T-helper 1 cell treated with Interleukin-12 subunit alpha and Interleukin-12 subunit beta and Interleukin-4 antibody, amounts not matched to agents 30 ng/mL and 1 ng/mL, for 36 hours (primary cell): ENCODE results near the gene KRTAP4-4. TPM values are rescaled to one million over a fixed set of nuclear protein-coding genes. Genes with fewer than 3 reads are reported as not detected.
"Not testable (repeated sequence)": the region's sequence is repeated elsewhere in the genome, so short reads cannot be mapped to it uniquely, and the experiment has no call there.

Source experiments
- intact Hi-C: fragments of 100-400 bp; cut with micrococcal nuclease; formaldehyde crosslinking; loops from one replicate; pipeline ENCODE4 v1.15.1; 2024
- total RNA-seq: library from RNA; stranded (reverse); gene quantifications from 2 replicates; pipeline ENCODE4 v1.2.3, GENCODE V29; 2022

The KRTAP4-4 gene
- total RNA-seq, 1 donor from 2014 or later: not detected

- intact Hi-C loops: not testable (repeated sequence)
These were observed 11.4 kb downstream of the KRTAP4-4 start for GRCh38 chr17:41148971-41149651.

DNA sequence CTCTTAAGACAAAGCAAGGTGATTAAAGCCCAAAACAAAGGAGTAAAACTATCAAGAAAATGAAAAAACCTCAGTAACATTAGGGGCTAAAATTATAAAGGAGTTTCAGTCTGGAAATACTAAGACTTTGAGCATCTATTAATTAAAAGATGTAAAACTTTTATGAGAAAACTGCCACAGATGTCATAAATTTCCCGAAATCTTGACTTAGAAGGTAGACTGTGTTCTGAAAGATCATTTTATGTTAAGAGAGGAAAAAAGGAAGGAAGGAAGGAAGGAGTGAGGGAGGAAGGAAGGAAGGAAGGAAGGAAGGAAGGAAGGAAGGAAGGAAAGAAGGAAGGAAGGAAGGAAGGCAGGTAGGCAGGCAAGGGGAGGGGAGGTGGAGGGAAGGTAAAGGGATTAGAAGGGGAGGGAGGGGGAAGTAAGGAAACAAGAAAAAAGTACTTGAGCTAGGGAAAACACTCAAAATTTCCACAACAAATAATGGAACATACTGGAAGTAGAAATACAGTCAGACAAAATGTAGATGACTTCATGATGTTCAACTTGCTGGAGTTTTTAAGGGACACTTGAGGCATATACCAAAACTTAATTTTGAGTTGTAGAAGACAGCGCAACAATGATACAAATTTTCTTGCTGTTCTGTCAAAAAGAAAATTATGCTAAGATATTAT is 12.9 kb downstream of the KRTAP4-4 start:
- intact Hi-C loops: no loop called here

- intact Hi-C loops: no loop called here
These were observed 15.3 kb downstream of the KRTAP4-4 start for GRCh38 chr17:41145261-41145660.

DNA sequence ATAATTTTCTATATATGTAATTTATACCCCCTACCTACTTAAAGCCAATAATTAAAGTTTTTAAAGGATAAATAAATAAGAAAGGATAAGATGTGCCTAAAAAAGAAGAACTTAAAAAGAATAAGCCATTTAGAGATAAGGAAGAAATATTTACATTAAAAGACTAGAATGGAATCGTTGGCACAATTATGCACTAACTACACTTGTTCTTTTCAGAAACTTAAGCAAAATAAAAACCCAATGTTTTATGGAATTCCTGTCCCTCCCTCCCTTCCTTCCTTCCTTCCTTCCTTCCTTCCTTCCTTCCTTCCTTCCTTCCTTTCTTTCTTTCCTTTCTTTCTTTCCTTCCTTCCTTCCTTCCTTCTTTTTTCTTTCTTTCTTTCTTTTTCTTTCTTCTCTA is 15.7 kb downstream of the KRTAP4-4 start:
- intact Hi-C loops: no loop called here

DNA sequence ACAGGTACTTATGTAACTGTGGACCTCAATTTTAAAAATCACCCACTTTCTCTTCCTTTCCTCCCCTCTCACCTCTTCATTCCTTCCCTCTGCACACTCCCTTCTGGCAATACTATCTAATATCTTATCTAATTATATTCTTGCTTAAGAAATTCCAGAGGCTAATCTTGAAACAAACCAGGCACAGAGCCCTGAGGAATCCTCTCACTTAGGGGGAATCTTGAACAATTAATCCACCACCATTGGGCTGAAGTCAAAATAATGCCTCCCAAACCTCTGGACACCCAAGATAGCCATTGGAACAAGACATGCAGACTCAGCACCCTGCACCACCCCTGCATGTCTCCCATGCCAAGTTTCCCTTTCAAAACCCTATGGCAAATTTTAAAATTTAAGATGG is 19.2 kb downstream of the KRTAP4-4 start:
- intact Hi-C loops: no loop called here

DNA sequence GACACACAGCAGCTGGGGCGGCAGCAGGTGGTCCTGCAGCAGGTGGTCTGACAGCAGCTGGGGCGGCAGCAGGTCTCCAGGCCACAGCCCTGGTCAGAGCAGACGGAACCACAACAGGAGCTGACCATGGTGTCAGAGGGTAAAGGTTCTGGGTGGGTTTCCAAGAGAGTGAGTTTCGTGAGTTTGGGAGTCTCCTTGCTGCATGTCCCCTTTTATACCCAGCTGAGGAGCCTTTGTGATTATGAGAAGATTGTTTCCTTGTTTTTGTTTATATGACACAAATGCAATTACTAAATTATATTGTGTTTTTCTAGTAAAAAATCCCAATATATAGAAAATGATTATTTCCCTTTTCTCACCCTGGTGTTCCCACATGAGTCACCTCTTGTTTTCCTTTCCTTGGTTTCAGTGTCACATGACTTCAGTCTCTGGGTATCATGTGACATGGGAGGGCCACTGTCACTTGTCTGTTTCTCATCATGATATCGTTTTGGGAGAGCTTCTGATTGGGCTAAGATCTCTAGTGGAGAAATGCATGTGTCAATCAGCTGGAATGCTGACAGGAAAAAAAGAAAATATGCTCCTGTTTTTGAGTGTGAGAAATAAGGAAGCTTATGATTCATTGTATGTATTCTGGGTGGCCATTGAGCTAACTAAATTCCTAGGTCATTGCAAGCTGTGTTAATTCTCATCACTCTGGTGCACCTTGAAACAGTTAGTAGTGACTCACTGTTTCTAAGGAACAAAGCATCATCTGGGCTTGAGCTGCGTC is 20.0 kb downstream of the KRTAP4-4 start, which contains the start of gene KRTAP4-6:
Gene KRTAP4-6, minus strand, starts transcription at position 185 of the 772 bp plus-strand sequence. Its CDS starts 57 bp downstream, at position 128.
- intact Hi-C loops: no loop called here

GRCh38 chr17:41139865-41140264 is 20.7 kb downstream of the KRTAP4-4 start:
- intact Hi-C loops: loop anchor here (2.0 kb wide), 1 partner anchor 55 kb away; the partner anchor contains the start of gene KRTAP4-7

DNA sequence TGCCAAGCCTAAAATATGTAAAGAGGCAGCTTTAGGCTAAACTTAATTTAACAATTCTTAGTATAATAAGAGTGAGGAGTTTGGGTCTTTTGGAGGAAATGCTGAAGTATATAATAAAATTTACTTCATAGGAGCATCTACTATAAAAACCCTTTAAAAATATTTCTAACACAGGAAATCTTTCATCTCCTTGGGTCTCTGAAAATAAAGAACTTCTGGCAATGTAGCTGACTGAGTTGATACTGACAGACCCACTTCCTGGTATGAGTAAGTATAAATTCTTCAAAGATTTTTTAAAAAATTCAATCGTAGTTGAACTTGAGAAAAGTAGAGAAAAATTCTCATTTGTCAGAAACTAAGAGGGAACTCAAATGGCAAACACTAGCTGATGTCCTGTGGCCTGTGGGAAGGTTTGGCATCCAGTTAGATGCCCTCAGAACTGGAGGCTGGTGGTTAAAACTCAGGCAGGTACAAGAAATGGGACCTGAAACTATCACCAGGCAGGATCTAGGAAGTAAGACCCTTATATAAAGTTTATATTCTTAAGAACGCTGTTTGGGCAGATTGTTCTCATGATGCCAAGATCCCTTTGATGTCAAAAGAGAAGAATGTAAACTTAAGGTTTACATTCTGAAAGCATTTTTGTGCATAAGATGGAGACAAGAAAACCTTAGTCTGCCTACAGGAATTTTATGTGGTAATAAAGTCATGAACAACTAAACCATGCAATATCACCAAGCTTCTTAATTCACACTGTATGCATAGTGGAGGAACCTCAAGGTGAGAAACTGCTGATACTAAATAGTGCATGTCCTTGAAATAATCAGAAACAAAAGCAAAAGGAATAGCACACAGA is 26.4 kb downstream of the KRTAP4-4 start:
- intact Hi-C loops: no loop called here

- intact Hi-C loops: no loop called here
These were observed 28.6 kb downstream of the KRTAP4-4 start for GRCh38 chr17:41131979-41132378.

DNA sequence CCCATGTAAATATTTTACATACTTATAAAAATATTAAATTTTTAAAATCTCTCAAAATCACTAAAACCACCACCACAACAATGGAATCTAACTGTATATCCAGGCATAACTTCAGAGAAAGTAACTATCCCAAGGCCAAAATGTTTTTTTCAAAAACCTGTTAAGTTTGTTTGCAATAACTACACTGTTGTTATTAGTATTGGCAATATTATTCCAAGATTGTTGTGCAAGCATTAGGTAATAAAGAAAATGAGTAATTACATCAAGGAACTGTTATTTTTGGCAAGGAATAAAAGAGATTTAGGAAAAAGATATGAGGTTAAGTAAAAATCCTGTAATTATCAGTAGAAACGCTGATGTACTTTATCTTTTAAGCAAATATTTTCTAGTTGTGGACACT is 33.2 kb downstream of the KRTAP4-4 start:
- intact Hi-C loops: no loop called here

- intact Hi-C loops: no loop called here
These were observed 34.1 kb downstream of the KRTAP4-4 start for GRCh38 chr17:41126412-41126811.

DNA sequence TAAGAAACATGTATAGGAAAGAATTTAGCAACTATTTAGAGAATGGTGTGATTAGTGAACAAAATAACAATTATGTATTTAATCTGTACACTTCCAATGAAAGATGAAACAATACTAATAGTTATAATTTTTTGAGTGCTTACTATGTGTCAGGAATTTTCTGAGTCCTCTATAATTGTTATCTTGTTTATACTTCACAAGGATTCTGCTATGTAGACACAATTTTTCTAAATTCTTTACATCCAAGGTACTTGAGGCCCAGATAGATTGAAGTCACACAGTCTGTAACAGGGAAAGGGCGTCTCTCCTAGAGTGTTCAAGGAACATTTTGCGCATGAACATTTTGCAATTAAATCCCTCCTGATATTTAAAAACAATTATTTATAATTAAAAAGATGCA is 35.5 kb downstream of the KRTAP4-4 start:
- intact Hi-C loops: no loop called here

DNA sequence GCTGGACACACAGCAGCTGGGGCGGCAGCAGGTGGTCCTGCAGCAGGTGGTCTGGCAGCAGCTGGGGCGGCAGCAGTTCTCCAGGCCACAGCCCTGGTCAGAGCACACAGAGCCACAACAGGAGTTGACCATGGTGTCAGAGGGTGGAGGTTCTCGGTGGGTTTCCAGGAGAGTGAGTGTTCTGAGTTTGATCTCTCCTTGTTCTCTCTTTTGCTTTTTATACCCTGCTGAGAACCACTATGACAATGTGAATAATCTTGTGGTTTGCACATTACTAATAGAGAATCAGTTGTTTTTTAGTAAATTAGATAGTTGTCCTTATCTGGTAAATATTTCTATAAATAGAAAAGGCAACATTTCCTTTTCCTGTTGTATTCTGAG is 36.6 kb downstream of the KRTAP4-4 start, which contains the start of gene KRTAP4-12:
Gene KRTAP4-12, minus strand, starts transcription at position 192 of the 381 bp plus-strand sequence. Its CDS starts 60 bp downstream, at position 132.
- intact Hi-C loops: not testable (repeated sequence)

GRCh38 chr17:41123292-41123990 is 37.1 kb downstream of the KRTAP4-4 start:
- intact Hi-C loops: not testable (repeated sequence)

- intact Hi-C loops: no loop called here
These were observed 38.8 kb downstream of the KRTAP4-4 start for GRCh38 chr17:41121742-41122141.

- intact Hi-C loops: not testable (repeated sequence)
These were observed 40.6 kb downstream of the KRTAP4-4 start for GRCh38 chr17:41119696-41120690.

GRCh38 chr17:41118721-41119120 is 41.8 kb downstream of the KRTAP4-4 start:
- intact Hi-C loops: no loop called here

DNA sequence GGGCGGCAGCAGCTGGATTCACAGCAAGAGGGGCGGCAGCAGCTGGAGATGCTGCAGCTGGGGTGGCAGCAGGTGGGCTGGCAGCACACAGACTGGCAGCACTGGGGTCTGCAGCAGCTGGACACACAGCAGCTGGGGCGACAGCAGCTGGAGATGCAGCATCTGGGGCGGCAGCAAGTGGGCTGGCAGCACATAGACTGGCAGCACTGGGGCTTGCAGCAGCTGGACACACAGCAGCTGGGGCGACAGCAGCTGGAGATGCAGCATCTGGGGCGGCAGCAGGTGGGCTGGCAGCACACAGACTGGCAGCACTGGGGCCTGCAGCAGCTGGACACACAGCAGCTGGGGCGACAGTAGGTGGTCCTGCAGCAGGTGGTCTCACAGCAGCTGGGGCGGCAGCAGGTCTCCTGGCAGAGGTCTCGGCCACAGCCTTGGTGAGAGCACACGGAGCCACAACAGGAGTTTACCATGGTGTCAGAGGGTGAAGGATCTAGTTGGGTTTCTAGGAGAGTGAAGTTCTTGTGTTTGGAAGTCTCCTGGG is 42.6 kb downstream of the KRTAP4-4 start, which contains the start of gene KRTAP4-11:
Gene KRTAP4-11, minus strand, starts transcription at position 528 of the 541 bp plus-strand sequence. Its CDS starts 58 bp downstream, at position 470.
- intact Hi-C loops: not testable (repeated sequence)

DNA sequence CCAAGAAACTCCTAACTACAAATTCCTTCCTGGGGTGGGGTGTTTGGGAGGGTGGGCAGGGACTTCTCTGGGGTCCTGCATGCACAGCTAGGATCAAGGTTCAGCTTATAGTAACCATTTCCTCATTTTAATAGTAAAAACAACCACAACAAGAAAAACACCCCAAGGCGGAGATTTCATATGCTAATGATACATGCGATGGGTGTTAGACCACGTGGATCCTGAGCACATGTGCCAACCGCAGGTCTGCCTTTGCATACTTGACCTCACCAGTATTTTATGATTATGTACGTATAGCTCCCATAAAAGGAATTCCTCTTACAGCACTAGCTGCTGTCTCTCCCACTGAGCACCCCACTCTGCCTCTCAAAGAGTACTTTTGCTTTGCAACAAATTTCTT is 44.3 kb downstream of the KRTAP4-4 start:
- intact Hi-C loops: no loop called here
